Stimulated activated CD4-positive, alpha-beta T cell treated with anti-CD3 and anti-CD28 coated beads, Interleukin-15, amount 100 ng/mL, for 48 hours (primary cell): Measurements from ENCODE around the gene LRP3.

ENCODE experiments used
- DNase-seq, 2 donors: peaks; one replicate each; pipeline ENCODE4 v3.0.0-alpha.2; 2020; ENCODE audit warnings: low read depth in 2 of 2

Gene LRP3

DNA sequence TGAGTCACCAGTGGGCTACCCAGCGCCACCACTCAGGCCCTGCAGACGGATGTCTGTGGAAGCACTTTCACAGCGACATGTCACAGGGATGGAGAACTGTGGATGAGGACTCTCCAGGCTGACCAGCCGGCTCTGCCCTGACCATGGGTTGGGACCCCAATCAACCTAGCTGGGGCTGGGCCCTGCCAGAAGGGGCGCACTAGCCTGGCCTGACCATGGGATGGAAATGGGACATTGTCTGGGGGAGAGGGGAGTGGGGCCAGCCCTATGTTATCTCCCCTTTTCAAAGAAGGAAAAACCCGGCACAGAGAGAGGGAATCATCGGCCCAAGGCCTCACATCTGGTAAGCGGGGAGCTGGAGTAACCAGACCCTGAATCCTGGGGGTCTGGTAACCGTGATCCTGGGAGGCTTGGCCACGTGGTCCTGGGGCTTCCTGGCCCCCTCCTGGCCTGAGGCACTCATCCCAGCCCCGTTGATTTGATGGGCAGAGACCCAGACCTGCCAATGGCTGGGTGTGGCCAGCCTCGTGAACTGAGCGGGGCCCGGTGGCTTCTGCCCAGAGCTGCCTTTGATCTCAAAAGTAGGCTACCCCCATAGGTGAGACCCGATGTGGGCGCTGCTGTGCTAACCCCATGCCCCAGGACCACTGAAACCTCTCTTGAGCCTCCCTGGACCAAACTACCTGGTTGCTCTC, 42.7 kb downstream of the LRP3 start:
- no peak for DNase-seq

DNA sequence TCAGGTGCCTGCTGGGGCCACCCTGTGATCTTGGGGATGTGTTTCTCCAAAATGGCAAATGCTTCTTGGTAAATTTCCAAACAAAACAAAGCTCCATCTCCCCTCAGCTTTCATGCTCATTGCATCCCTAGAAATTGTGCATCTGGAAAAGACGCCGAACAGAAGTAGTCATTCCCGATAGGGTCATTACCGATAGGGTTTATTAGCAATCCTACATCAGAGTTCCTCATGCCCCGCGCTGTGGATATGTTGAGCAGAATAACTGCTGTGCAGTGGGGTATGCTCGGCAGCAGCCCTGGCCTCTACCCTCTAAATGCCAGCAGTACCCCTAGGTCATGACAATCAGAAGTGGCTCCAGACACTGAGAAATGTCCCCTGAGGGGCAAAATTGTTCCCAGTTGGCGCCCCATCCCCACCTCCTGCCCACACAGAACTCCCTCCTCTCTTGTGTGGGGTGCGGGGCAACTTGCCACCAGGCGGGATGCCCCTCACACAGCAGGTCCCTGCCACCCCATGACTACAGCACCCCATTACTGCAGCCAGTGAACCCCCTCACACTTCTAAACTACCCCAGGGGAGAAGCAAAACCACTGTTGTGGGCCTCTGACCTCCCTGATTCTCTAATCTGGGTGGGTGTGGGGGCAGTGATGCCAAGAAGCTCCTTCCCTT, 44.5 kb downstream of the LRP3 start:
- no peak for DNase-seq

- no peak for DNase-seq
Measured at GRCh38 chr19:33239223-33239975, 45.3 kb downstream of the LRP3 start.

DNA sequence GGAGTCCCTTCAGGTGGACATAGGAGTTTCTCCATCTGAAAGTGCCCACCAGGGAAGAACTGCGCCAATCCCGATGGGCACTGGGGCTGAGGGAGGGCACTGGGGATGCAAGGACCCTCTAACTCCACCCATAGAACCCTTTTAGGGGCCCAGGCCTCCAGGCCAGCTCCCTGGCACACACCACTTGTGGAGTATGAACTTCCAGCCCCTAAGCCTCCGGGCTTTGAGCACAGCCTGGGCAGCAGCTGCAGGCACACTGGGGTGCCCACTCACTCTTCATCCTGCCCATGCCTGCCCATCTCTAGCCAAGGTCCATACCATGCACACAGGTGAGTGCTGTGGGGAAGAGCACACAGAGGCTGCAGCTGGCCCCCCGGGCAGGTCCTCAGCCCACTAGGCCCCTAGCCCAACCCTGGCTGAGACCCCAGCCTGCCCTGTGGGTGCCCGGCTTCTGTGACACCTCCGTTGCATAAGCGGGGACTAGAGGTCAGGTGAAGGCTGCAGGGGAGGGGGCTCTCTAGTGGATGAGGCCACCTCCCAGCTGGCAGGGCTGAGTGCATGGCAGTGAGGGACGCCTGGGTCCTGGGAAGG, 46.1 kb downstream of the LRP3 start:
- DNase-seq = no peak

DNA sequence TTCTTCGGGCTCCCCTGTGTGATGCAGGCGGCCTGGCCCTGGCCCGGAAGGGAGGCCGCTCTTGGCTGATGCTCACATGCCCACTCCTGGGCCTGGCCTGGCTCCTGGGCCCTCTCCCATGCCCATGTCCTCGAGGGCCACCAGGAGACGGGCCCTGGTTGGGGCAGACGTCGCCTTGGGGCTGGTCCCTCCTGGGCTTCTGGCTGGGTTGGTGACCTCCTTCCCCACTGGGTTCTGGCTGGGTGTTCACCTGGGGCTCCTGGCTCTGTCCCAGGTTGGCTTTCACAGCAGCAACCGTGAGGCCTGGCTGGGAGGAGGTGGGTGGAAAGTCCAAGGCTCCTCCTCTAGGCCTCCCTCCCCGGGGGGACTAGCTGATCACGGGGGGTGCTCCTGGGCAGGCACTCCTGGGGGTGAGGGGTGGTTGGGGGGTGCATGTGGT, 47.0 kb downstream of the LRP3 start:
- DNase-seq = no peak

GRCh38 chr19:33241530-33242101, 47.5 kb downstream of the LRP3 start:
- no peak for DNase-seq

DNA sequence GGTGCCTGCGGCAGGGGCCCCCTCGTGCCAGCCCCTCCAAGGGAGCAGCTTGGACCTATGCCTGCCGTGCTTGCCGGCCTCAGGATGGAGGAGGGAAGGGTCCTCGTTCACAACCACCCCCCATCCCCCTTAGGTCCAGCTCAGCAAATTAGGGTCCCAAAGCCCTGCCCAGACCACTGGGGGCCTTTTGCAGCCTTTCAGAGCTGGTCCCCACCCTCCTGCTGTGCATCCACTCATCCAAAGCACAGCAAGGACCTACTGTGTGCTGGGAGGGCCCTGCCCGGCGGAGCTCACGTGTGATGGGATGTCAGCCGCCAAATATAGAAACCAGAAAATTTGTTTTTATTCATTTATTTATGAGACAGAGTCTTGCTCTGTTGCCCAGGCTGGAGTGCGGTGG, 48.0 kb downstream of the LRP3 start:
- DNase-seq = no peak

DNA sequence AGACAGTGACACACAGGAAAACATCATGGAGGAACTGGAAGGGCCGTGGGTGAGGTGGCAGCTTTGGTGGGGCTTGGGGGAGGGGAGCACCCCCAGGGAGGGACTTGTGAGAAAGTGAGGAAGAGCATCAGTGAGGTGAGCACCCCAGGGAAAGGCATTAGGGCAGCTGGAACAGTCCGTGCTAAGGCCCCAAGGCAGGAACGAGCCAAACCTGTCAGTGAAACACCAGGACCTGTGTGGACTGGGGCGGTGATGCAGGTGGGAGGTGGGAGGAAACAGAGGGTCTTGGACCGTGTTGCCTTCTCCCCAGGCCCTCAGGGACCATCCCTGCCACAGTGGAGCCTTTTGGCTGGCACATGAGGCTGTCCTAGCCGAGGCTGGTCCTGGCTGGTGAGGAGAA, 48.8 kb downstream of the LRP3 start:
- no peak for DNase-seq

DNA sequence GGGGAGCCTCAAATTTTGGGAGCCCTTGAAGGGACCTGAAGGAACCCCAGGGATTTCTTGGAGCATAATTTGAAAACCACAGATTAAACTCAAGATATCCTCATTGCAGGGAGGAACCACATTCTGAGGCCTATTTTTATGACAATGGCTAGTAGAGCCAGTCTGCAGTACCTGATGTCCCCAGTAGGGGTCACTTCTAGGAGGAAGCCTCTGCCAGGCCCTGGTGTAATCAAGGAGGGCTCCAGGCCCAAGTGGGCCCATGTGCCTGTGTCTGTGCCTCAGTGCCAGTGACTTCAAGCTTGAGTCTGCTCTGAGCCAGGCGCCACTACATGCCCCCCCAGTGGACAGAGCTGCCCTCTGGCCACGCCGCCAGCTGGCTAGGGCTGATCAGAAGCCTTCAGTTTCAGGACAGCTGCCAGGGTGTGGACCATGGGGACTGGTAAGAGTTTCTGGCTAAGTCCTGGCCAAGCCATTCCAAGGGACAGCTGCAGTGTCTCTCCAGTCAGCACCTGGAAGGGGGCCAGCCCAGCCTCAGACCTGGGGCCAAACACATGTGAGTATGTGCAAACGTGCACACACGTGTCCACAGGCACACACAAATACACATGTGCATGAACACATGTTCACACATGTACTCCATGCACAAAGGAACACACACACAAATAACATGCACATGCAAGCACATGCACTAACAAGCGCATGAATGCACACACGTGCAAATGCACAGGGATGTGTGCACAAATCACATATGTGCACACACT, 52.0 kb downstream of the LRP3 start:
- no peak for DNase-seq

- DNase-seq = no peak
Measured at GRCh38 chr19:33246709-33247440, 52.7 kb downstream of the LRP3 start.

DNA sequence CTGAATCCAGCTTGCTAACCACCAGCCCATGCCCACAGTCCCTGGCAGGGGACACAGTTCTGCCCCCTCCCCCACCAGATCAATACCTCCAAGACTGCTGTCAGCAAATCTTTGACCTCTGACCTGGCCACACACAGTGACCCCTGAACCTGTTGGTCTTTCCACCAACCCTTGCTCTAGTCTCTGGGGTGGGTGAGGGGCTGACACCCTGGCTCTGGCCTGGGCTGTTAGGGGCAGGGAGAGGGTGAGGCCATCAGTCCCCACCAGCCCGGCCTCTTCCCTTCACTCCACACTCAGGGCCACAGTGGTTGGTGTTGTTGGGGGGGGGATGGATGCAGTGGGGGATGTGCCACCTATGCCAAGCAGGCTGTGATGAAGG, 53.3 kb downstream of the LRP3 start:
- no peak for DNase-seq

- DNase-seq = no peak
Measured at GRCh38 chr19:33248104-33248503, 54.0 kb downstream of the LRP3 start.

DNA sequence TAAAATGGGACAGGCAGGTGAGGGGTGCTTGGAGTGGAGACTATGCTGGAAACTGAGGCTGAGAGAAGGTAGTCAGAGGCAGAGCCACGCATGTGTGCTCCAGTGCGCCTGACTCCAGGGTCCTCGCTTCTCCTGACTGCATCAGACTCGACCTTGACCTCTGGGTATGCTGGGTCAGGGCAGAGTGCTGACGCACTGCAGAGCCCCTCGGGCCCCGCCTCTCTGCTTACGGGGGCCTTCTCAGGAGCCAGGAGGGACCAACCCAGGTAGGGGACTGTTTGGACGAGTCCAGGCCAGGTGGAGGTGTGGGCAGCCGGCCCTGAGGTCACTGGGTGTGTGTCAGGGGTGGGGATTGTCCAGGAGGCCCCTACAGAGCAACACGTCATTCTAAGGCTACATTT, 54.4 kb downstream of the LRP3 start:
- no peak for DNase-seq

DNA sequence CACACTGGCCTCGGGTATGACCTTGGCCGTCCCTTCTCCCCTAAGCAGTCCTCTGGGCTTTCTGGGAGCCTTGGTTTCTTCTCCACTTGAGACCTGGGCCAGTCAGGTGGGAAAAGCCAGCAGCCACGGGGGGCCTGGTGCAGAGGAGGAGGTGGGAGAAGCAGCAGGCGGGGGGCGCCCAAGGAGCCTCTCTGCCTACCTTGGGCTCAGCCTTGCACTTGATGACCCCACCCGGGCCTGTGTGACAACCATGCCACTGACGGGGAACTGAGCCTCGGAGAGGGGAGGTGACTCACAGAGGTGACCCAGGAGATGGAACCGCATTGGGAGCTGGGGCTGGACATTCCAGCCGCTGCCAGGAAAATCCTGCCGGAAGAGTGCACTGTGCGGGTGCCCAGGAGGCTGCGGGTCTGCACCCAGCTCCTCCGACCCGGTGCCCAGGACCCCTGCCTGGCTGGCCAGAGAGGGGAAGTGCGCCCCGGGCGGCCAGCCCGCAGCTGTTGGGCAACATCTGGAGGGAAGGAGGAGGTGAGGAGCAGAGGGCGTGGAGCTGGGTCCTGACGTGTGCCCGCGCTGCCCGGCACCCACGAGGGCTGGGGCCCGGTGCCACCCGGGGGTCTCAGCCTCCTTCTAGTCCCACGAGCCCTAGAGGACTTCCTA, 55.0 kb downstream of the LRP3 start:
- no peak for DNase-seq

DNA sequence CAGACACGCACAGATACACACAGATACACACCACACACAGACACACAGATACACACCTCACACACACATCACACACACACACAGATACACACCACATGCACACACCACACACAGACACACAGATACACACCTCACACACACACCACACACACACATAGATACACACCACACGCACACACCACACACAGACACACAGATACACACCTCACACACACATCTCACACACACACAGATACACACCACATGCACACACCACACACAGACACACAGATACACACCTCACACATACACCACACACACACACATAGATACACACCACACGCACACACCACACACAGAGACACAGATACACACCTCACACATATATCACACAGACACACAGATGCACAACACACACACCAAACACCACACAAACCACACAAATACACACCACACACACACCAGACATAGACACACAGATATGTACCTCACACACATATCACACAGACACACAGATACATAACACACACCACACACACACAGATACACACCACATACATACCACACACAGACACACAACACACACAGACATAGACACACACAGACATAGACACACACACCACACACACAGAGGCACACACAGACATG, 55.7 kb downstream of the LRP3 start:
- DNase-seq = no peak

DNA sequence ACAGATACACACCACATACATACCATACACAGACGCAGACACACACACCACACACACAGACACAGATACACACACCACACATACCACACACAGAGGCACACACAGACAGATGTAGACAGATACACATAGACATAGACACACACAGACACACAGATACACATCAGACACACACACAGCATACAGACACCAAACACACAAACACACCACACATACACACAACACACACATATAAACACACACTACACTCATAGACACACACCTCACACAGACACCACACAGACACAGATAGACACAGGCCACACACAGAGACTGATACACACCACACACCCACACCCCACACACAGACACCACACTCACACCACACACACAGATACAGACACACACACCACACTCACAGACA, 56.4 kb downstream of the LRP3 start:
- DNase-seq = no peak

- DNase-seq = no peak
Measured at GRCh38 chr19:33251076-33251475, 56.9 kb downstream of the LRP3 start.

- DNase-seq = no peak
Measured at GRCh38 chr19:33251526-33252090, 57.5 kb downstream of the LRP3 start.

DNA sequence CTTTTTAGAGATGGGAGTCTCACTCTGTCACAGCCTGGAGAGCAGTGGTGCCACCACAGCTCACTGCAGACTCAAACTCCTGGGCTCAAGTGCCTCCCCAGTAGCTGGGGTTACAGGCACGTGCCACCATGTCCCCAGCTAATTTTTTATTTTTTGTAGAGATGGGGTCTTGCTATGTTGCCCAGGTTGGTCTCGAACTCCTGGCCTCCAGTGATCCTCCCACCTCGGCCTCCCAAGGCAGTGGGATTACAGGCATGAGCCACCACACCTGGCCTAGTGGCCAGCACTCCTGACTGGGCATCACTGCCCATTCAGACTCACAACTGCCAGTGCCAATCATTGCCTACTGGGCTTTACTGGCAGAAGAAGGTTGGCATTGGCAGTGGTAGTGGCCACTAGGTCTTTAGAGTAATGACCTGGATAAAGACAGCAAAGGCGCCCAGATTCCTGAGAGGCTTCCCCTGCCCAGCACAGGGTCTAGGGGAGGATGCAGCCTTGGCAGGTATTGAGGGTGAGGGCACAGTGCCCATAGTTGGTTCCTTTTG, 58.4 kb downstream of the LRP3 start:
- DNase-seq = no peak
